B cell (primary cell): ENCODE measurements around the gene MEGF11. TPM values are rescaled to one million over a fixed set of nuclear protein-coding genes. Genes with fewer than 3 reads are reported as not detected.

ENCODE experiments used
- ATAC-seq: fragments of 200-7000 bp; cut with Tn5 transposase; one replicate; pipeline ENCODE4 v1.10.0; 2021; ENCODE audit warnings: low read depth, mild to moderate bottlenecking, moderate number of reproducible peaks, moderate library complexity
- CTCF ChIA-PET: fragments of 350-600 bp; sonication (Branson Sonifier 250); formaldehyde crosslinking; loops from one replicate; lab custom pipeline; 2021; ENCODE audit warnings: antibody characterized with exemption, inconsistent platforms; lab: Charles Lee
- POLR2A ChIA-PET: fragments of 350-600 bp; sonication (Branson Sonifier 250); formaldehyde crosslinking; loops from one replicate; lab custom pipeline; 2021; ENCODE audit warnings: antibody characterized with exemption; lab: Charles Lee
- DNase-seq: peaks from one replicate; pipeline ENCODE4 v3.0.0; 2013
- H2AFZ ChIP-seq: 2 replicates; pipeline ENCODE4 v1.6.1; 2012; ENCODE audit warnings: mild to moderate bottlenecking, low read depth, low read length; ENCODE audit not compliant: insufficient read depth, poor library complexity, severe bottlenecking
- H3K27ac ChIP-seq, 2 donors: 1 replicate in 1 of 2; 2 replicates in 1 of 2; pipeline ENCODE4 v1.5.1; 2012 to 2013; ENCODE audit warnings: low read length in 2 of 2, mild to moderate bottlenecking in 2 of 2, moderate library complexity in 1 of 2
- H3K27me3 ChIP-seq, 4 experiments: fragments of 200-600 bp in 1 of 4; sonication (generic) in 1 of 4; replicated peaks in 1 of 4; 1 replicate in 2 of 4; 2 replicates in 2 of 4; pipeline versions ENCODE4 v1.6.1 to v1.7.0; 2013 to 2016; ENCODE audit warnings: low read length in 3 of 4, mild to moderate bottlenecking in 2 of 4, mixed read lengths in 1 of 4, moderate library complexity in 1 of 4; ENCODE audit not compliant: insufficient read depth in 4 of 4, control insufficient read depth in 3 of 4; ENCODE audit errors: control extremely low read depth in 1 of 4
- H3K36me3 ChIP-seq, 2 experiments: replicated peaks in 1 of 2; 1 replicate in 1 of 2; 2 replicates in 1 of 2; pipeline versions ENCODE4 v1.6.1 to v1.7.1; 2013; ENCODE audit warnings: low read length in 1 of 2; ENCODE audit not compliant: insufficient read depth in 2 of 2, control insufficient read depth in 1 of 2; ENCODE audit errors: control extremely low read depth in 1 of 2, extremely low read depth in 1 of 2
- H3K4me1 ChIP-seq, 2 donors: fragments of 200-600 bp in 1 of 2; sonication (generic) in 1 of 2; 1 replicate in 1 of 2; 2 replicates in 1 of 2; pipeline versions ENCODE4 v1.5.1 to v1.6.1; 2013 to 2017; ENCODE audit warnings: low read length in 2 of 2; ENCODE audit not compliant: control insufficient read depth in 2 of 2, insufficient read depth in 2 of 2
- H3K4me2 ChIP-seq: replicated peaks from 2 replicates; pipeline ENCODE3; 2012; ENCODE audit warnings: mild to moderate bottlenecking, low read depth, low read length; ENCODE audit not compliant: poor library complexity, severe bottlenecking
- H3K4me3 ChIP-seq, 5 experiments: fragments of 200-600 bp in 1 of 5; sonication (generic) in 1 of 5; 1 replicate in 3 of 5; 2 replicates in 2 of 5; pipeline versions ENCODE4 v1.5.1 to v1.7.0; 2011 to 2016; ENCODE audit warnings: low read length in 4 of 5, mild to moderate bottlenecking in 4 of 5, low read depth in 2 of 5, control low read depth in 1 of 5, moderate library complexity in 1 of 5; ENCODE audit not compliant: insufficient read depth in 1 of 5; ENCODE audit errors: control extremely low read depth in 1 of 5, extremely low read depth in 1 of 5
- H3K79me2 ChIP-seq: fragments of 200-600 bp; sonication (generic); one replicate; pipeline ENCODE4 v1.6.0; 2016; ENCODE audit warnings: low read length; ENCODE audit not compliant: control insufficient read depth, insufficient read depth
- H3K9ac ChIP-seq: fragments of 200-600 bp; sonication (generic); 2 replicates; pipeline ENCODE4 v1.6.1; 2017; ENCODE audit warnings: mild to moderate bottlenecking, low read length, moderate library complexity
- H3K9me3 ChIP-seq, 3 donors: one replicate each; pipeline versions ENCODE4 v1.6.1 to v1.7.1; 2013; ENCODE audit warnings: low read length in 2 of 3; ENCODE audit not compliant: control insufficient read depth in 2 of 3, insufficient read depth in 1 of 3; ENCODE audit errors: control extremely low read depth in 1 of 3
- H4K20me1 ChIP-seq: 2 replicates; pipeline ENCODE4 v1.6.0; 2012; ENCODE audit warnings: mild to moderate bottlenecking, low read length; ENCODE audit not compliant: insufficient read depth, control insufficient read depth, poor library complexity, severe bottlenecking
- H3K27ac Mint-ChIP-seq: one replicate; pipeline ENCODE4 v1.8.0; 2021; ENCODE audit warnings: mixed read lengths
- H3K27me3 Mint-ChIP-seq: one replicate; pipeline ENCODE4 v1.8.0; 2021; ENCODE audit warnings: mixed read lengths
- H3K4me1 Mint-ChIP-seq: one replicate; pipeline ENCODE4 v1.8.0; 2021; ENCODE audit warnings: mixed read lengths
- H3K4me3 Mint-ChIP-seq: one replicate; pipeline ENCODE4 v1.8.0; 2021; ENCODE audit warnings: mixed read lengths
- H3K9me3 Mint-ChIP-seq: one replicate; pipeline ENCODE4 v1.8.0; 2022; ENCODE audit warnings: mixed read lengths; ENCODE audit not compliant: insufficient read depth
- EZH2 ChIP-seq: IDR thresholded peaks from 2 replicates; pipeline ENCODE4 v1.6.1; 2012; ENCODE audit warnings: borderline replicate concordance, low read depth, mild to moderate bottlenecking, moderate library complexity, low read length; ENCODE audit not compliant: insufficient read depth, poor library complexity, severe bottlenecking
- WGBS: methylation state at CpG from one replicate; pipeline ENCODE4 v1.1.5; 2013; ENCODE audit warnings: missing lambda C conversion rate; ENCODE audit not compliant: insufficient coverage; 5-methylcytosine and 5-hydroxymethylcytosine counted together
- intact Hi-C: fragments of 100-400 bp; cut with micrococcal nuclease; formaldehyde crosslinking; loops from one replicate; pipeline ENCODE4 v1.10.0; 2022
- polyA plus RNA-seq: library from polyadenylated mRNA; depleted of rRNA; stranded (reverse); fragments of >200 nt; gene quantifications from 2 replicates; pipeline ENCODE4 v1.2.3, GENCODE V29; 2012
- total RNA-seq, 2 donors: library from RNA; stranded (reverse); fragments of 120-200 nt in 1 of 2; gene quantifications; 1 replicate in 1 of 2; 2 replicates in 1 of 2; pipeline versions ENCODE4 v1.2.3 to v1.2.4, GENCODE V29; 2013 to 2022
- TF ChIP-seq, protein P1 (sequence below): fragments of 200-600 bp; IDR thresholded peaks from one replicate; pipeline ENCODE4 v1.8.0; 2022; ENCODE audit warnings: antibody characterized with exemption, mild to moderate bottlenecking

The MEGF11 gene
- total and polyA plus RNA-seq, 2 donors (not counting 1 experiment from before 2014, with no cell fraction given), result 0.04 to 0.34 TPM

GRCh38 chr15:66072616-66073361 lies 180.8 kb downstream of the MEGF11 start:
- peaks cover 0 to 11% (median 2%) of the 10 kb centered on the region in 4 experiments for H3K27me3 ChIP-seq
- H3K27ac Mint-ChIP-seq, result no peak overlapping the region
- H3K4me2 ChIP-seq, result no peak overlapping the region
- H3K4me1 ChIP-seq, result no peaks in the 10 kb centered on the region
- no peak for TF ChIP-seq EZH2
- TF ChIP-seq, protein P1, sequence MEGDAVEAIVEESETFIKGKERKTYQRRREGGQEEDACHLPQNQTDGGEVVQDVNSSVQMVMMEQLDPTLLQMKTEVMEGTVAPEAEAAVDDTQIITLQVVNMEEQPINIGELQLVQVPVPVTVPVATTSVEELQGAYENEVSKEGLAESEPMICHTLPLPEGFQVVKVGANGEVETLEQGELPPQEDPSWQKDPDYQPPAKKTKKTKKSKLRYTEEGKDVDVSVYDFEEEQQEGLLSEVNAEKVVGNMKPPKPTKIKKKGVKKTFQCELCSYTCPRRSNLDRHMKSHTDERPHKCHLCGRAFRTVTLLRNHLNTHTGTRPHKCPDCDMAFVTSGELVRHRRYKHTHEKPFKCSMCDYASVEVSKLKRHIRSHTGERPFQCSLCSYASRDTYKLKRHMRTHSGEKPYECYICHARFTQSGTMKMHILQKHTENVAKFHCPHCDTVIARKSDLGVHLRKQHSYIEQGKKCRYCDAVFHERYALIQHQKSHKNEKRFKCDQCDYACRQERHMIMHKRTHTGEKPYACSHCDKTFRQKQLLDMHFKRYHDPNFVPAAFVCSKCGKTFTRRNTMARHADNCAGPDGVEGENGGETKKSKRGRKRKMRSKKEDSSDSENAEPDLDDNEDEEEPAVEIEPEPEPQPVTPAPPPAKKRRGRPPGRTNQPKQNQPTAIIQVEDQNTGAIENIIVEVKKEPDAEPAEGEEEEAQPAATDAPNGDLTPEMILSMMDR, result no peak
- DNase-seq, result no peak
- no peaks in the 10 kb centered on the region for H3K9me3 Mint-ChIP-seq
- CTCF ChIA-PET, result no interaction called here
- H3K4me3 Mint-ChIP-seq, result no peak overlapping the region
- no peaks in the 10 kb centered on the region for H3K79me2 ChIP-seq
- intact Hi-C loops, result no loop called here
- ATAC-seq, result no peak
- H3K9me3 ChIP-seq, result no peaks in the 10 kb centered on the region
- no peaks in the 10 kb centered on the region for H4K20me1 ChIP-seq
- no peak overlapping the region for H2AFZ ChIP-seq
- H3K9ac ChIP-seq, result no peak overlapping the region
- H3K4me3 ChIP-seq, result no peak overlapping the region
- H3K27me3 Mint-ChIP-seq, result peaks cover 23% of the 10 kb centered on the region
- 89% methylated on average over 11 of the region's 11 CpGs for WGBS
- POLR2A ChIA-PET, result no interaction called here
- H3K36me3 ChIP-seq, result no peaks in the 10 kb centered on the region
- no peak overlapping the region for H3K27ac ChIP-seq
- H3K4me1 Mint-ChIP-seq, result no peaks in the 10 kb centered on the region

DNA sequence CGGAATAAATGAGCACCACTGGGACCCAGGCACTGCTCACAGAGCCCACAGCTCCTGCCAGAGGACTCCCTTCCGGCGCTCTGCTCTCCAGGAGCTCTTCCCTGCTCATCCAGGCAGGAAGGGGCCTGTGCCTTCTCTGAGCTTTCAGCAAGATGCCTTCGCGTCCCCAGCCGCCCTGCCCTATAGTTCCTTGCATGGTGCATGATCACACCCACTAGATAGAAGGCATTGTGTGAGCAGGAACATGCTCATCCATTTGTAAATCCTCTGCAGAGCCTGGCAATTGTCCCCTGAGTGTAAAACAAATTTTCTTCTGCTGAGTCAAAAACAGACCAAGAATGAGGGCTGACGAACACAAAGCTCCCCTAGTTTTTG lies 181.6 kb downstream of the MEGF11 start:
- TF ChIP-seq EZH2, result no peak
- TF ChIP-seq, protein P1, result no peak
- no peaks in the 10 kb centered on the region for H3K36me3 ChIP-seq
- no peak overlapping the region for H3K9ac ChIP-seq
- Mint-ChIP-seq H3K4me3 (no peak overlapping the region), H3K4me1 (no peaks in the 10 kb centered on the region), H3K27ac (no peak overlapping the region), H3K9me3 (no peaks in the 10 kb centered on the region), H3K27me3 (peaks cover 16% of the 10 kb centered on the region)
- H3K27me3 ChIP-seq, result peaks cover 0 to 3% (median 1%) of the 10 kb centered on the region in 4 experiments
- no peaks in the 10 kb centered on the region for H3K4me1 ChIP-seq
- no peak overlapping the region for H3K27ac ChIP-seq
- no peak for ATAC-seq
- no peak overlapping the region for H3K4me3 ChIP-seq
- no peak overlapping the region for H3K4me2 ChIP-seq
- no peak for DNase-seq
- POLR2A ChIA-PET, result no interaction called here
- intact Hi-C loops, result no loop called here
- CTCF ChIA-PET, result no interaction called here
- WGBS, result 82% methylated on average over 7 of the region's 7 CpGs
- H4K20me1 ChIP-seq, result no peaks in the 10 kb centered on the region
- H3K9me3 ChIP-seq, result no peaks in the 10 kb centered on the region
- H3K79me2 ChIP-seq, result no peaks in the 10 kb centered on the region
- H2AFZ ChIP-seq, result no peak overlapping the region
